GM12878 (cell line): Measurements from ENCODE around the gene BCL2. TPM values are rescaled to one million over a fixed set of nuclear protein-coding genes. Genes with fewer than 3 reads are reported as not detected.
A peak's percentile ranks its signal among the peaks of the same experiment; 100 is the strongest.

Source experiments
- ATF2 ChIP-seq: IDR thresholded peaks from 2 replicates; pipeline ENCODE4 v1.6.1; 2012; ENCODE audit warnings: low read length, inconsistent platforms
- ATF7 ChIP-seq: fragments of 450-650 bp; IDR thresholded peaks from 2 replicates; pipeline ENCODE4 v1.6.1; 2016; ENCODE audit warnings: low read depth, mild to moderate bottlenecking
- BCL11A ChIP-seq: IDR thresholded peaks from 2 replicates; pipeline ENCODE4 v1.6.1; 2011; ENCODE audit warnings: low read depth, low read length
- BCLAF1 ChIP-seq: fragments of 450-650 bp; IDR thresholded peaks from 2 replicates; pipeline ENCODE4 v1.6.1; 2017; ENCODE audit warnings: antibody characterized with exemption, mild to moderate bottlenecking, moderate library complexity
- CHD1 ChIP-seq: IDR thresholded peaks from 2 replicates; pipeline ENCODE4 v1.6.1; 2012; ENCODE audit warnings: low read depth, low read length, improper control_type of control experiment
- ELK1 ChIP-seq: IDR thresholded peaks from 2 replicates; pipeline ENCODE4 v1.6.1; 2012; ENCODE audit warnings: low read depth, low read length, improper control_type of control experiment
- IKZF1 ChIP-seq: fragments of 450-650 bp; conservative IDR thresholded peaks from 2 replicates; pipeline ENCODE4 v1.6.1; 2017; ENCODE audit warnings: antibody characterized with exemption, mild to moderate bottlenecking
- MEF2B ChIP-seq: fragments of 450-650 bp; IDR thresholded peaks from 2 replicates; pipeline ENCODE4 v1.6.1; 2018; ENCODE audit warnings: mild to moderate bottlenecking, moderate library complexity; ENCODE audit not compliant: partially characterized antibody, poor library complexity, severe bottlenecking
- PAX5 ChIP-seq: IDR thresholded peaks from 2 replicates; pipeline ENCODE4 v1.6.1; 2011; ENCODE audit warnings: low read depth, low read length, borderline replicate concordance
- RBBP5 ChIP-seq: fragments of 200-600 bp; sonication (generic); conservative IDR thresholded peaks from 2 replicates; pipeline ENCODE4 v1.6.1; 2016
- RFX5 ChIP-seq: IDR thresholded peaks from 2 replicates; pipeline ENCODE4 v1.6.1; 2011; ENCODE audit warnings: low read depth, low read length, improper control_type of control experiment
- SIX5 ChIP-seq: IDR thresholded peaks from 2 replicates; pipeline ENCODE4 v1.6.1; 2011; ENCODE audit warnings: mild to moderate bottlenecking, low read depth, low read length, moderate library complexity; ENCODE audit not compliant: severe bottlenecking
- SREBF2 ChIP-seq: IDR thresholded peaks from 2 replicates; pipeline ENCODE4 v1.6.1; 2012; ENCODE audit warnings: mild to moderate bottlenecking, low read length
- TBL1XR1 ChIP-seq: IDR thresholded peaks from 2 replicates; pipeline ENCODE4 v1.6.1; 2012; ENCODE audit warnings: low read depth, low read length, improper control_type of control experiment
- USF1 ChIP-seq: IDR thresholded peaks from 2 replicates; pipeline ENCODE4 v1.6.1; 2011; ENCODE audit warnings: borderline replicate concordance, low read depth, mild to moderate bottlenecking, moderate library complexity, mixed read lengths, low read length; ENCODE audit not compliant: insufficient read depth; ENCODE audit errors: extremely low read length
- WRNIP1 ChIP-seq: IDR thresholded peaks from 2 replicates; pipeline ENCODE4 v1.6.1; 2011; ENCODE audit warnings: low read depth, low read length, improper control_type of control experiment, borderline replicate concordance
- YBX1 ChIP-seq: fragments of 450-650 bp; IDR thresholded peaks from 2 replicates; pipeline ENCODE4 v1.6.1; 2016; ENCODE audit warnings: antibody characterized with exemption
- ZNF687 ChIP-seq: fragments of 450-650 bp; IDR thresholded peaks from 2 replicates; pipeline ENCODE4 v1.6.1; 2017; ENCODE audit warnings: mild to moderate bottlenecking, moderate library complexity
- ZZZ3 ChIP-seq: IDR thresholded peaks from 2 replicates; pipeline ENCODE4 v1.6.1; 2011; ENCODE audit warnings: low read depth; ENCODE audit not compliant: control insufficient read depth, insufficient read length
- polyA plus RNA-seq, 11 experiments: library from polyadenylated mRNA; depleted of rRNA in 4 of 11; unstranded in 6 of 11; stranded (reverse) in 5 of 11; fragments of >200 nt; fragmentation: Nextera tagmentation in 4 of 11; fragmentation: Illumina TruSeq in 1 of 11; extraction: Ambion mirVana in 4 of 11; extraction: Trizol in 1 of 11; gene quantifications; 1 replicate in 1 of 11; 2 replicates in 10 of 11; pipeline versions ENCODE4 v1.2.1 to v1.2.3, GENCODE V29; 2011 to 2016; ENCODE audit warnings: inconsistent platforms in 2 of 11, missing spikeins in 2 of 11, low read depth in 1 of 11
- total RNA-seq, 4 experiments: library from RNA; depleted of rRNA in 3 of 4; stranded (reverse); fragments of >200 nt in 3 of 4; fragmentation: Illumina TruSeq in 1 of 4; extraction: Trizol in 1 of 4; gene quantifications; 2 replicates each; pipeline versions ENCODE4 v1.2.1 to v1.2.3, GENCODE V29; 2013 to 2021

BCL2 gene
- total and polyA plus RNA-seq, 10 of the 15 experiments (the other 5 are each of a cell fraction or from before 2014, with no cell fraction given) = 4.1 to 47.8 (median 19.3) TPM

- TF ChIP-seq ATF2 (no peak), PAX5 (peak; percentile 49; the same call in 1 of the 2 replicates), WRNIP1 (no peak), BCLAF1 (no peak), ZZZ3 (no peak), IKZF1 (peak; percentile 79), YBX1 (no peak), USF1 (no peak), BCL11A (0 out of 2 replicates have a peak, but pooled peaks have one; percentile 8), MEF2B (peak; percentile 28), SIX5 (no peak), RFX5 (peak; percentile 54; the same call in 1 of the 2 replicates), CHD1 (peak; percentile 77; the same call in 1 of the 2 replicates), TBL1XR1 (peak; percentile 69; the same call in 1 of the 2 replicates), ATF7 (peak; percentile 32; the same call in 1 of the 2 replicates), ZNF687 (peak; percentile 69), SREBF2 (no peak), ELK1 (no peak), RBBP5 (no peak)
These were observed 1.3 kb downstream of the BCL2 start (continued) for GRCh38 chr18:63317982-63318888.
